ENCODE measurements around the gene FYN.

GRCh38 chr6:111731456-111732195, 141.6 kb downstream of the FYN start:
- TF ChIP-seq EZH2 (IDR thresholded peaks at IDR 0.05), result no peak
- no peak for TF ChIP-seq POLR2AphosphoS5 (IDR thresholded peaks at IDR 0.05; ENCODE audit: borderline replicate concordance, low read depth, low read length)
- no peak for TF ChIP-seq FOXP2 (optimal IDR thresholded peaks at IDR 0.05; ENCODE audit: control extremely low read depth, extremely low read length, insufficient read depth)
